Stimulated activated memory B cell treated with anti-CD40 and anti-IgM and Interleukin-4, amounts not matched to agents 10 μg/mL and 1 μg/mL and 100 μg/mL, for 72 hours (primary cell): ENCODE measurements around the gene RDH16.
A peak's percentile ranks its signal among the peaks of the same experiment; 100 is the strongest.
"Not testable (repeated sequence)": the region's sequence is repeated elsewhere in the genome, so short reads cannot be mapped to it uniquely, and the experiment has no call there.

ENCODE experiments used
- ATAC-seq: fragments of 150-1000 bp; cut with Tn5 transposase; 2 replicates; pipeline ENCODE4 v1.10.0; 2021
- H3K27ac Mint-ChIP-seq: one replicate; pipeline ENCODE4 v1.8.0; 2022; ENCODE audit warnings: mild to moderate bottlenecking, mixed read lengths
- H3K27me3 Mint-ChIP-seq: one replicate; pipeline ENCODE4 v1.8.0; 2022; ENCODE audit warnings: mixed read lengths
- H3K36me3 Mint-ChIP-seq: one replicate; pipeline ENCODE4 v1.8.0; 2022; ENCODE audit warnings: mixed read lengths
- H3K4me1 Mint-ChIP-seq: one replicate; pipeline ENCODE4 v1.8.0; 2022; ENCODE audit warnings: mixed read lengths
- H3K4me3 Mint-ChIP-seq: one replicate; pipeline ENCODE4 v1.8.0; 2022; ENCODE audit warnings: mild to moderate bottlenecking, moderate library complexity, mixed read lengths
- H3K9me3 Mint-ChIP-seq: one replicate; pipeline ENCODE4 v1.8.0; 2022; ENCODE audit warnings: mixed read lengths

Gene RDH16

GRCh38 chr12:56994231-56994746 is 36.9 kb upstream of the RDH16 start:
- H3K4me1 Mint-ChIP-seq: peaks cover 23% of the 10 kb centered on the region
- H3K9me3 Mint-ChIP-seq: no peaks in the 10 kb centered on the region
- ATAC-seq: no peak
- no peak overlapping the region for H3K4me3 Mint-ChIP-seq
- H3K36me3 Mint-ChIP-seq: peaks cover 26% of the 10 kb centered on the region
- no peaks in the 10 kb centered on the region for H3K27me3 Mint-ChIP-seq
- no peak overlapping the region for H3K27ac Mint-ChIP-seq

GRCh38 chr12:56993346-56993745 is 35.9 kb upstream of the RDH16 start:
- Mint-ChIP-seq H3K4me3 (no peak overlapping the region), H3K27me3 (no peaks in the 10 kb centered on the region), H3K9me3 (no peaks in the 10 kb centered on the region), H3K27ac (no peak overlapping the region), H3K4me1 (peaks cover 15% of the 10 kb centered on the region), H3K36me3 (peaks cover 23% of the 10 kb centered on the region)
- no peak for ATAC-seq

- Mint-ChIP-seq H3K4me1 (peaks cover 25% of the 10 kb centered on the region), H3K4me3 (no peak overlapping the region), H3K9me3 (no peaks in the 10 kb centered on the region), H3K27ac (peak overlapping the region; percentile 24), H3K36me3 (peaks cover 16% of the 10 kb centered on the region), H3K27me3 (no peaks in the 10 kb centered on the region)
- no peak for ATAC-seq
Observed at GRCh38 chr12:56991319-56992246, 34.2 kb upstream of the RDH16 start.

GRCh38 chr12:56990648-56991318 is 33.4 kb upstream of the RDH16 start:
- Mint-ChIP-seq H3K9me3 (no peaks in the 10 kb centered on the region), H3K36me3 (peaks cover 10% of the 10 kb centered on the region), H3K27me3 (no peaks in the 10 kb centered on the region), H3K27ac (peak overlapping the region; percentile 24), H3K4me1 (peaks cover 25% of the 10 kb centered on the region), H3K4me3 (no peak overlapping the region)
- ATAC-seq: no peak

GRCh38 chr12:56989861-56990610 is 32.6 kb upstream of the RDH16 start:
- ATAC-seq: no peak
- H3K4me1 Mint-ChIP-seq: peaks cover 25% of the 10 kb centered on the region
- H3K27me3 Mint-ChIP-seq: no peaks in the 10 kb centered on the region
- no peak overlapping the region for H3K27ac Mint-ChIP-seq
- H3K9me3 Mint-ChIP-seq: no peaks in the 10 kb centered on the region
- peaks cover 2% of the 10 kb centered on the region for H3K36me3 Mint-ChIP-seq
- no peak overlapping the region for H3K4me3 Mint-ChIP-seq

GRCh38 chr12:56988207-56988739 is 30.9 kb upstream of the RDH16 start:
- Mint-ChIP-seq H3K4me3 (no peak overlapping the region), H3K9me3 (no peaks in the 10 kb centered on the region), H3K27ac (no peak overlapping the region), H3K4me1 (peaks cover 25% of the 10 kb centered on the region), H3K36me3 (no peaks in the 10 kb centered on the region), H3K27me3 (no peaks in the 10 kb centered on the region)
- no peak for ATAC-seq

GRCh38 chr12:56987551-56988053 is 30.2 kb upstream of the RDH16 start:
- peaks cover 25% of the 10 kb centered on the region for H3K4me1 Mint-ChIP-seq
- ATAC-seq: peak; percentile 71
- H3K4me3 Mint-ChIP-seq: peak overlapping the region; percentile 28
- no peaks in the 10 kb centered on the region for H3K27me3 Mint-ChIP-seq
- no peaks in the 10 kb centered on the region for H3K9me3 Mint-ChIP-seq
- no peaks in the 10 kb centered on the region for H3K36me3 Mint-ChIP-seq
- no peak overlapping the region for H3K27ac Mint-ChIP-seq

- H3K4me1 Mint-ChIP-seq: peaks cover 25% of the 10 kb centered on the region
- no peaks in the 10 kb centered on the region for H3K27me3 Mint-ChIP-seq
- no peaks in the 10 kb centered on the region for H3K36me3 Mint-ChIP-seq
- H3K4me3 Mint-ChIP-seq: peak overlapping the region; percentile 28
- no peak overlapping the region for H3K27ac Mint-ChIP-seq
- no peaks in the 10 kb centered on the region for H3K9me3 Mint-ChIP-seq
- no peak for ATAC-seq
Observed at GRCh38 chr12:56987011-56987410, 29.6 kb upstream of the RDH16 start.

- not testable (repeated sequence) for H3K27me3 Mint-ChIP-seq, H3K9me3 Mint-ChIP-seq, H3K36me3 Mint-ChIP-seq, ATAC-seq, H3K27ac Mint-ChIP-seq, H3K4me3 Mint-ChIP-seq
- peaks cover 16% of the 10 kb centered on the region for H3K4me1 Mint-ChIP-seq
Observed at GRCh38 chr12:56985714-56986113, 28.3 kb upstream of the RDH16 start.

GRCh38 chr12:56983386-56983785 is 26.0 kb upstream of the RDH16 start:
- H3K36me3 Mint-ChIP-seq: peaks cover 11% of the 10 kb centered on the region
- peaks cover 15% of the 10 kb centered on the region for H3K4me1 Mint-ChIP-seq
- H3K27ac Mint-ChIP-seq: no peak overlapping the region
- H3K4me3 Mint-ChIP-seq: no peak overlapping the region
- no peaks in the 10 kb centered on the region for H3K9me3 Mint-ChIP-seq
- H3K27me3 Mint-ChIP-seq: no peaks in the 10 kb centered on the region
- ATAC-seq: no peak

GRCh38 chr12:56982578-56983236 is 25.3 kb upstream of the RDH16 start:
- not testable (repeated sequence) for ATAC-seq, H3K27ac Mint-ChIP-seq, H3K9me3 Mint-ChIP-seq, H3K4me3 Mint-ChIP-seq, H3K27me3 Mint-ChIP-seq, H3K4me1 Mint-ChIP-seq
- peaks cover 11% of the 10 kb centered on the region for H3K36me3 Mint-ChIP-seq

GRCh38 chr12:56980941-56981530 is 23.6 kb upstream of the RDH16 start:
- H3K4me3 Mint-ChIP-seq: no peak overlapping the region
- no peaks in the 10 kb centered on the region for H3K9me3 Mint-ChIP-seq
- no peak for ATAC-seq
- no peak overlapping the region for H3K27ac Mint-ChIP-seq
- no peaks in the 10 kb centered on the region for H3K4me1 Mint-ChIP-seq
- peaks cover 11% of the 10 kb centered on the region for H3K36me3 Mint-ChIP-seq
- no peaks in the 10 kb centered on the region for H3K27me3 Mint-ChIP-seq

- Mint-ChIP-seq H3K9me3 (no peaks in the 10 kb centered on the region), H3K4me1 (no peaks in the 10 kb centered on the region), H3K36me3 (peaks cover 11% of the 10 kb centered on the region), H3K4me3 (no peak overlapping the region), H3K27ac (no peak overlapping the region), H3K27me3 (no peaks in the 10 kb centered on the region)
- ATAC-seq: no peak
Observed at GRCh38 chr12:56980268-56980667, 22.9 kb upstream of the RDH16 start.

GRCh38 chr12:56979628-56980027 is 22.2 kb upstream of the RDH16 start:
- Mint-ChIP-seq H3K4me3 (no peak overlapping the region), H3K9me3 (no peaks in the 10 kb centered on the region), H3K36me3 (peaks cover 11% of the 10 kb centered on the region), H3K27ac (no peak overlapping the region), H3K27me3 (no peaks in the 10 kb centered on the region), H3K4me1 (no peaks in the 10 kb centered on the region)
- ATAC-seq: no peak
